ENCODE data around the gene GMDS.

Gene GMDS

GRCh38 chr6:1580109-1580508, 665.3 kb downstream of the GMDS start:
- DNase-seq (ENCODE audit: low read depth, low spot score) = no peak
- no peak overlapping the region for H3K27ac ChIP-seq

GRCh38 chr6:1579096-1579495, 666.3 kb downstream of the GMDS start:
- no peak for DNase-seq (ENCODE audit: low read depth, low spot score)
- no peak overlapping the region for H3K27ac ChIP-seq

GRCh38 chr6:1577896-1578745, 667.3 kb downstream of the GMDS start:
- no peak for DNase-seq (ENCODE audit: low read depth, low spot score)

GRCh38 chr6:1577146-1577680, 668.2 kb downstream of the GMDS start:
- H3K27ac ChIP-seq = no peak overlapping the region
- DNase-seq (ENCODE audit: low read depth, low spot score) = no peak

More at GRCh38 chr6:1577896-1578745, 667.3 kb downstream of the GMDS start:
- no peak overlapping the region for H3K27ac ChIP-seq

- no peak for DNase-seq (ENCODE audit: low read depth, low spot score)
- no peak overlapping the region for H3K27ac ChIP-seq
Observed at GRCh38 chr6:1576711-1577110, 668.7 kb downstream of the GMDS start.

- no peak for DNase-seq (ENCODE audit: low read depth, low spot score)
- H3K27ac ChIP-seq = no peak overlapping the region
Observed at GRCh38 chr6:1576166-1576565, 669.2 kb downstream of the GMDS start.

- no peak for DNase-seq (ENCODE audit: low read depth, low spot score)
- H3K27ac ChIP-seq = no peak overlapping the region
Observed at GRCh38 chr6:1575210-1576041, 670.0 kb downstream of the GMDS start.

GRCh38 chr6:1574890-1575209, 670.6 kb downstream of the GMDS start:
- DNase-seq (ENCODE audit: low read depth, low spot score) = no peak
- no peak overlapping the region for H3K27ac ChIP-seq

- no peak for DNase-seq (ENCODE audit: low read depth, low spot score)
- no peak overlapping the region for H3K27ac ChIP-seq
Observed at GRCh38 chr6:1574083-1574761, 671.2 kb downstream of the GMDS start.
